Measurements from ENCODE around the gene GDAP2. TPM values are rescaled to one million over a fixed set of nuclear protein-coding genes. Genes with fewer than 3 reads are reported as not detected.

Gene GDAP2
- total RNA-seq, 1 experiment from 2014 or later, result 23.5 TPM

- H3K36me3 ChIP-seq (ENCODE audit: insufficient read depth, low read length, poor library complexity, severe bottlenecking), result no peaks in the 10 kb centered on the region
- H3K27me3 ChIP-seq (replicated peaks; ENCODE audit: insufficient read depth, low read depth, low read length, poor library complexity), result no peaks in the 10 kb centered on the region
- no peaks in the 10 kb centered on the region for H3K4me1 ChIP-seq (ENCODE audit: insufficient read depth, low read length, poor library complexity, severe bottlenecking)
- intact Hi-C loops (cut with micrococcal nuclease; ENCODE audit: unreplicated experiment), result no loop called here
- no TSS peak for BruUV-seq (replicated peaks)
- peak; percentile 23 for DNase-seq (ENCODE audit: low spot score)
- H3K27ac ChIP-seq (ENCODE audit: low read depth, low read length, poor library complexity, severe bottlenecking), result no peak overlapping the region
- ChIA-PET POLR2A (ENCODE audit: low non-redundant PET) (no interaction called here), CTCF (no interaction called here)
- H3K4me3 ChIP-seq (ENCODE audit: low read depth, low read length, poor library complexity, severe bottlenecking), result no peak overlapping the region
- no peak for TF ChIP-seq EZH2 (IDR thresholded peaks at IDR 0.05; ENCODE audit: borderline replicate concordance, low read depth, low read length, poor library complexity, severe bottlenecking)
- TF ChIP-seq CTCF (conservative IDR thresholded peaks at IDR 0.05; ENCODE audit: low read depth, low read length), result no peak
- no peaks in the 10 kb centered on the region for H3K9me3 ChIP-seq (ENCODE audit: low read depth, low read length, poor library complexity, severe bottlenecking)
Measured at GRCh38 chr1:117842408-117843170, 86.8 kb downstream of the GDAP2 start.

GRCh38 chr1:117841117-117841650, 88.2 kb downstream of the GDAP2 start:
- BruUV-seq (replicated peaks), result no TSS peak
- CTCF ChIA-PET, result no interaction called here
- no peak for DNase-seq (ENCODE audit: low spot score)
- no peaks in the 10 kb centered on the region for H3K36me3 ChIP-seq (ENCODE audit: insufficient read depth, low read length, poor library complexity, severe bottlenecking)
- no peak overlapping the region for H3K27ac ChIP-seq (ENCODE audit: low read depth, low read length, poor library complexity, severe bottlenecking)
- no peaks in the 10 kb centered on the region for H3K27me3 ChIP-seq (replicated peaks; ENCODE audit: insufficient read depth, low read depth, low read length, poor library complexity)
- intact Hi-C loops (cut with micrococcal nuclease; ENCODE audit: unreplicated experiment), result no loop called here
- no peak overlapping the region for H3K4me3 ChIP-seq (ENCODE audit: low read depth, low read length, poor library complexity, severe bottlenecking)
- TF ChIP-seq CTCF (conservative IDR thresholded peaks at IDR 0.05; ENCODE audit: low read depth, low read length), result no peak
- TF ChIP-seq EZH2 (IDR thresholded peaks at IDR 0.05; ENCODE audit: borderline replicate concordance, low read depth, low read length, poor library complexity, severe bottlenecking), result no peak
- H3K4me1 ChIP-seq (ENCODE audit: insufficient read depth, low read length, poor library complexity, severe bottlenecking), result no peaks in the 10 kb centered on the region
- no peaks in the 10 kb centered on the region for H3K9me3 ChIP-seq (ENCODE audit: low read depth, low read length, poor library complexity, severe bottlenecking)
- POLR2A ChIA-PET (ENCODE audit: low non-redundant PET), result no interaction called here

GRCh38 chr1:117838911-117839310, 90.5 kb downstream of the GDAP2 start:
- H3K4me3 ChIP-seq (ENCODE audit: low read depth, low read length, poor library complexity, severe bottlenecking), result no peak overlapping the region
- intact Hi-C loops (cut with micrococcal nuclease; ENCODE audit: unreplicated experiment), result no loop called here
- no peaks in the 10 kb centered on the region for H3K4me1 ChIP-seq (ENCODE audit: insufficient read depth, low read length, poor library complexity, severe bottlenecking)
- H3K27me3 ChIP-seq (replicated peaks; ENCODE audit: insufficient read depth, low read depth, low read length, poor library complexity), result no peaks in the 10 kb centered on the region
- BruUV-seq (replicated peaks), result no TSS peak
- no peaks in the 10 kb centered on the region for H3K36me3 ChIP-seq (ENCODE audit: insufficient read depth, low read length, poor library complexity, severe bottlenecking)
- H3K27ac ChIP-seq (ENCODE audit: low read depth, low read length, poor library complexity, severe bottlenecking), result no peak overlapping the region
- ChIA-PET POLR2A (ENCODE audit: low non-redundant PET) (no interaction called here), CTCF (no interaction called here)
- TF ChIP-seq EZH2 (IDR thresholded peaks at IDR 0.05; ENCODE audit: borderline replicate concordance, low read depth, low read length, poor library complexity, severe bottlenecking) (no peak), CTCF (conservative IDR thresholded peaks at IDR 0.05; ENCODE audit: low read depth, low read length) (no peak)
- H3K9me3 ChIP-seq (ENCODE audit: low read depth, low read length, poor library complexity, severe bottlenecking), result no peaks in the 10 kb centered on the region
- no peak for DNase-seq (ENCODE audit: low spot score)
